Ishikawa (cell line): ENCODE results near the gene AKAP8L.

Experiments used
- CEBPB ChIP-seq: IDR thresholded peaks from 2 replicates; pipeline ENCODE4 v1.6.1; 2012
- CREB1 ChIP-seq: IDR thresholded peaks from 2 replicates; pipeline ENCODE4 v1.6.1; 2012; ENCODE audit warnings: low read depth
- EGR1 ChIP-seq: IDR thresholded peaks from 2 replicates; pipeline ENCODE4 v1.6.1; 2012
- EP300 ChIP-seq: IDR thresholded peaks from 2 replicates; pipeline ENCODE4 v1.6.1; 2012; ENCODE audit warnings: borderline replicate concordance
- FOXM1 ChIP-seq: IDR thresholded peaks from 2 replicates; pipeline ENCODE4 v1.6.1; 2012; ENCODE audit warnings: low read depth, borderline replicate concordance
- NFIC ChIP-seq: IDR thresholded peaks from 2 replicates; pipeline ENCODE4 v1.6.1; 2012
- RAD21 ChIP-seq: IDR thresholded peaks from 2 replicates; pipeline ENCODE4 v1.6.1; 2012; ENCODE audit warnings: low read depth
- REST ChIP-seq: IDR thresholded peaks from 2 replicates; pipeline ENCODE4 v1.6.1; 2012; ENCODE audit warnings: low read depth, mild to moderate bottlenecking
- TAF1 ChIP-seq: IDR thresholded peaks from 2 replicates; pipeline ENCODE4 v1.6.1; 2012; ENCODE audit warnings: low read depth, mild to moderate bottlenecking
- TCF12 ChIP-seq: IDR thresholded peaks from 2 replicates; pipeline ENCODE4 v1.6.1; 2012; ENCODE audit warnings: low read depth
- TEAD4 ChIP-seq: IDR thresholded peaks from 2 replicates; pipeline ENCODE4 v1.6.1; 2012
- USF1 ChIP-seq: IDR thresholded peaks from 2 replicates; pipeline ENCODE4 v1.6.1; 2012
- YY1 ChIP-seq: IDR thresholded peaks from 2 replicates; pipeline ENCODE4 v1.6.1; 2012; ENCODE audit warnings: low read depth
- ZBTB7A ChIP-seq: IDR thresholded peaks from 2 replicates; pipeline ENCODE4 v1.6.1; 2012; ENCODE audit warnings: low read depth
- TF ChIP-seq, protein P1 (sequence below): IDR thresholded peaks from 2 replicates; pipeline ENCODE4 v1.6.1; 2012

Gene AKAP8L

DNA sequence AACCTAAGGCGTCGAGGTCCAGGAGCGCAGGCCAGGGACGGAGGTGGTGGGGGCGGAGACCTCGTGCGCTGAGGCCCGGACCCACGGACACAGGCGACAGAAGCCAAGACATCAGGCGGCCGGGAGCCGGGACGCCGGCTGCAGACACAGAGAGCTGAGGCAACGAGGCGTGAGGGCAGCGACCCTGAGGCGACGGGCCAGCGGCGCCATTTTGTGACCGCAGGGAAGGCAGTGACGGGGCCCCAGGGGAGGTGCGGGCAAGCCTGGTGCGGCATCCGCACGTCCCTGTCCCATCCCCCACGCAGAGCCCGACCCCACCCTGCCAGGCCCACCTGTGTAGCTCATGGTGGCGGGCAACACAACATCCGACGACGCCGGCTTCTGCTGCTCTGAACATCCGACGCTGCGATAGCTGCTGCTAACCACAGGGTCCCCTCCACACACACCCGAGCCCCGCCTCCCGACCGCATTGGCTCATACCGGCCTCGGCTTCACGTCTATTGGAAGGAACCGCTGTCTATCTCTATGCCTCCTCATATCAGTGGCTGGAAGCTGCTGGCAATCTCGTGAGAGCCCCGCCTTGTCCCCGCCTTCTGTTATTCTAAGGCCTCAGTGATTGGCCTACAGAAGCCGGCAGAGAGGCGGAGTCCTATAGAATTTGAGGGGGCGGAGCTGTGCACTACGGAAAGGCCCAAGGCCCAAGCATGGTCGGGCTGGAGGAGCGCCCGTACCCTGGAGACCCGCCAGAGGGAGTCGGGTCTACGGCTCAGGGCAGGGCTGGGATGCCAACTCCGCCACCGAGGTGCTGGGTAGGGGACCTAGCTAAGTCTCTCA is at the start of gene AKAP8L:
AKAP8L (minus strand) TSS at position 410 of the 834 bp plus-strand sequence; CDS start at position 345, 65 bp downstream.
- TF ChIP-seq RAD21 (peak; percentile 50), TCF12 (peak; percentile 50; the same call in 1 of the 2 replicates), YY1 (peak; percentile 92), ZBTB7A (0 out of 2 replicates have a peak, but pooled peaks have one; percentile 56), CREB1 (0 out of 2 replicates have a peak, but pooled peaks have one; percentile 46), CEBPB (no peak), TAF1 (peak; percentile 88), REST (no peak), EGR1 (peak; percentile 43), EP300 (no peak), NFIC (peak; percentile 39; the same call in 1 of the 2 replicates)
- TF ChIP-seq, protein P1, sequence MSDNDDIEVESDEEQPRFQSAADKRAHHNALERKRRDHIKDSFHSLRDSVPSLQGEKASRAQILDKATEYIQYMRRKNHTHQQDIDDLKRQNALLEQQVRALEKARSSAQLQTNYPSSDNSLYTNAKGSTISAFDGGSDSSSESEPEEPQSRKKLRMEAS, result peak; percentile 65

DNA sequence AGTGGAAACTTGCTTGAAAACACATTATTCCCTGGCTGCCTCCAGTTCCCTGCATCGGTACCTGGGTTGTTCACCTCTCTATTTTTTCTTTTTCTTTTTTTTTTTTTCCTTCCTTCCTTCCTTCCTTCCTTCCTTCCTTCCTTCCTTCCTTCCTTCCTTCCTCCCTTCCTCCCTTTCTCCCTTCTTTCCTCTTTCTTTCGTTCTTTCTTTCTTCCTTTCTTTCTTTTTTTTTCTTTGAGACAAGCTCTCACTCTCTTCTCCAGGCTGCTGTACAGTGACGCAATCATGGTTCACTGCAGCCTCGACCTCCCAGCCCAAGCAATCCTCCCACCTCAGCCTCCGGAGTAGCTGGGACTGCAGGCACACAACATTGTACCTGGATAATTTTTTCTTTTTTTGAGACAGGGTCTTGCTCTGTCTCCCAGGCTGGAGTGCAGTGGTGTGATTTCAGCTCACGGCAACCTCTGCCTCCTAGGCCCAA is 49.0 kb upstream of the AKAP8L start:
- TF ChIP-seq CEBPB, result no peak
- TF ChIP-seq TAF1, result no peak
- TF ChIP-seq USF1, result no peak
- no peak for TF ChIP-seq CREB1
- TF ChIP-seq RAD21, result no peak
- no peak for TF ChIP-seq ZBTB7A
- TF ChIP-seq FOXM1, result no peak
- no peak for TF ChIP-seq TCF12
- no peak for TF ChIP-seq EP300
- no peak for TF ChIP-seq EGR1
- TF ChIP-seq, protein P1, result no peak
- TF ChIP-seq YY1, result no peak
- no peak for TF ChIP-seq REST
- no peak for TF ChIP-seq TEAD4
- no peak for TF ChIP-seq NFIC

- no peak for TF ChIP-seq CREB1
- TF ChIP-seq YY1, result no peak
- TF ChIP-seq TCF12, result no peak
- TF ChIP-seq NFIC, result no peak
- TF ChIP-seq, protein P1, result no peak
- TF ChIP-seq EP300, result no peak
- TF ChIP-seq ZBTB7A, result no peak
- TF ChIP-seq RAD21, result no peak
- TF ChIP-seq USF1, result no peak
- no peak for TF ChIP-seq REST
- TF ChIP-seq EGR1, result no peak
- no peak for TF ChIP-seq TAF1
- no peak for TF ChIP-seq CEBPB
- TF ChIP-seq TEAD4, result no peak
- no peak for TF ChIP-seq FOXM1
These were observed 48.3 kb upstream of the AKAP8L start for GRCh38 chr19:15466851-15467733.
